ENCODE results near the gene OR7C2. TPM values are rescaled to one million over a fixed set of nuclear protein-coding genes. Genes with fewer than 3 reads are reported as not detected.

The OR7C2 gene
- total RNA-seq, 1 donor from 2014 or later, result not detected

DNA sequence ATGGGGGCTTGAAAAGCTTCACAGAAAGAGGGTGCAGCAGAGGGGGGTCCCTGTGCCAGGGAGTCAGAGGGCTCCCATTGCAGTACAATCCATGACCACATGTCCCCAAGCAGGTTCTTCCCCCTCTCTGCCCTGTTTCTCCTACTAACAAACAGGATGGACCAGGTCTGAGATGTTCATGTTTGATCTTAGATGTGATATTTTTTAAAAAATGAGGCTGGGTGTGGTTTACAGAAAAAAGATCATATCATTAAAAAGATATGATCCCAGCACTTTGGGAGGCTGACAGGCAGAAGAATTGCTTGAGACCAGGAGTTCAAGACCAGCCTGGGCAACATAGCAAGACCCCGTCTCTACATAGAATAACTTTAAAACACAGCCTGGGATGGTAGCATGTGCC lies 9.1 kb downstream of the OR7C2 start:
- H3K36me3 Mint-ChIP-seq, result no peaks in the 10 kb centered on the region
- no peak overlapping the region for H3K27ac Mint-ChIP-seq
- H3K27me3 Mint-ChIP-seq, result no peaks in the 10 kb centered on the region
- H3K9me3 Mint-ChIP-seq, result peaks cover 9% of the 10 kb centered on the region
- TF ChIP-seq, protein P1, sequence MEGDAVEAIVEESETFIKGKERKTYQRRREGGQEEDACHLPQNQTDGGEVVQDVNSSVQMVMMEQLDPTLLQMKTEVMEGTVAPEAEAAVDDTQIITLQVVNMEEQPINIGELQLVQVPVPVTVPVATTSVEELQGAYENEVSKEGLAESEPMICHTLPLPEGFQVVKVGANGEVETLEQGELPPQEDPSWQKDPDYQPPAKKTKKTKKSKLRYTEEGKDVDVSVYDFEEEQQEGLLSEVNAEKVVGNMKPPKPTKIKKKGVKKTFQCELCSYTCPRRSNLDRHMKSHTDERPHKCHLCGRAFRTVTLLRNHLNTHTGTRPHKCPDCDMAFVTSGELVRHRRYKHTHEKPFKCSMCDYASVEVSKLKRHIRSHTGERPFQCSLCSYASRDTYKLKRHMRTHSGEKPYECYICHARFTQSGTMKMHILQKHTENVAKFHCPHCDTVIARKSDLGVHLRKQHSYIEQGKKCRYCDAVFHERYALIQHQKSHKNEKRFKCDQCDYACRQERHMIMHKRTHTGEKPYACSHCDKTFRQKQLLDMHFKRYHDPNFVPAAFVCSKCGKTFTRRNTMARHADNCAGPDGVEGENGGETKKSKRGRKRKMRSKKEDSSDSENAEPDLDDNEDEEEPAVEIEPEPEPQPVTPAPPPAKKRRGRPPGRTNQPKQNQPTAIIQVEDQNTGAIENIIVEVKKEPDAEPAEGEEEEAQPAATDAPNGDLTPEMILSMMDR (conservative IDR thresholded peaks at IDR 0.05), result no peak
- H3K4me1 Mint-ChIP-seq (ENCODE audit: unreplicated experiment), result no peaks in the 10 kb centered on the region
- no peak for DNase-seq (ENCODE audit: extremely low spot score, unreplicated experiment)
- H3K4me3 Mint-ChIP-seq, result no peak overlapping the region

DNA sequence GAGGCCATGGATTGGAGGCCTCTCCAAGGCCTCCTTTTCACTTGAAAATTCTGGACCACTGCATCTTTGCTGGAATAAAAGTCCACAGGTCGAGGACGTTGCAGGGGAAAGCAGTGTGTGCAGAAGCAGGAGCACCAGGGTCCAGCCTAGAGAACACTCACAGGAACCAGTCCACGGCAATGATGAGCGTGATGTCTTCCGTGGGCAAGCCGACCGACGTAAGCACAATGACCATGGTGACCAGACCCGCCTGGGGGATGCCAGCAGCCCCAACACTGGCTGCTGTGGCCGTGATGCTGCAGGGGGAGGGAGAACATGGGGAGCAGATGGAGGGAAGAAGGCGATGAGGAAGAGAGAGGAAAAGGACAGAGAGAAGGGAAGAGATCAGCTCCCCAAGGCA lies 11.5 kb downstream of the OR7C2 start:
- DNase-seq (ENCODE audit: extremely low spot score, unreplicated experiment), result no peak
- Mint-ChIP-seq H3K27me3 (no peaks in the 10 kb centered on the region), H3K4me1 (ENCODE audit: unreplicated experiment) (no peaks in the 10 kb centered on the region), H3K9me3 (peaks cover 14% of the 10 kb centered on the region), H3K36me3 (no peaks in the 10 kb centered on the region), H3K27ac (no peak overlapping the region), H3K4me3 (no peak overlapping the region)
- TF ChIP-seq, protein P1 (conservative IDR thresholded peaks at IDR 0.05), result no peak

DNA sequence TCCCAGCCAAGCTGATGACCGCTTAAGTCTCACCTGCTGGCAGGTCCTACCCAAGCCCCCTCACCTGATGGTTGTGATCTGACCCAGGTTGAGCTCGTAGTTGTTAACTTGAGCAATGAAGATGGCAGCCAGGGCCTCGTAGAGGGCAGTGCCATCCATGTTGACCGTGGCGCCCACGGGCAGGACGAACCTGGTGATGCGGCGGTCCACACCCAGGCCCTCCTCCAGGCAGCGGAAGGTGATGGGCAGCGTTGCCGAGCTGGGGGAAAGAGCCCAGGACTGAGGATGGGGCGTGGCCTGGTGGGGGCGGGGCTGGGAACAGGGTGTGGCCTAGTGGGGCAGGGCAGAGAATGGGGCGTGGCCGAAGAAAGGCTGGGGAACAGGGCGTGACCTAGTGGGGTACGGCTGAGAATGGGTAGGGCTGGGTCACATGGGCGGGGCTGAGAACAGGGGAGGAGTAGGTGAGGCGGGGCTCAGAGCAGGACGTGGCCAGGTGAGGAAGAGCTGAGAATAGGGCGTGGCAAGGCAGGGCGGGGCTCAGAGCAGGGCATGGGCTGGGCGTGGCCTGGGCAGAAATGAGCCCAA lies 12.9 kb downstream of the OR7C2 start:
- TF ChIP-seq, protein P1 (conservative IDR thresholded peaks at IDR 0.05), result no peak
- DNase-seq (ENCODE audit: extremely low spot score, unreplicated experiment), result no peak

DNA sequence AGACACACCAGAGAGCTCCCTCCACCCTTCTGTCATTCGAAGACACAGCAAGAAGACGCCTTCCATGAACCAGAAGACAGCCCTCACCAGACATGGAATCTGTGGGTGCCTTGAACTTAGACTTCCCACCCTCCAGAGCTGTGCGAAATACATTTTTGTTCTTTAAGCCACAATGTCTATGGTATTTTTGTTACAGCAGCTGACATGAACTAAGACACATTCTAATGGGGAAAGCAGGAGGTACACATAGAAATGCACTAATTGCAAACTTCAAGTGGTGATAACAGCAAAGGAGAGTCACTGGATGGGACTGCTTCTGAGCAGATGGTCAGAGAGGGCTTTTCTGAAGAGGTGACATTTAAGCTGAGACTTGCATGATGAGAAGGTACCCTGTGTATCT lies 16.2 kb downstream of the OR7C2 start:
- peaks cover 18% of the 10 kb centered on the region for H3K9me3 Mint-ChIP-seq
- H3K36me3 Mint-ChIP-seq, result peaks cover 5% of the 10 kb centered on the region
- no peak for DNase-seq (ENCODE audit: extremely low spot score, unreplicated experiment)
- no peak overlapping the region for H3K27ac Mint-ChIP-seq
- no peaks in the 10 kb centered on the region for H3K27me3 Mint-ChIP-seq
- H3K4me1 Mint-ChIP-seq (ENCODE audit: unreplicated experiment), result no peaks in the 10 kb centered on the region
- TF ChIP-seq, protein P1 (conservative IDR thresholded peaks at IDR 0.05), result no peak
- H3K4me3 Mint-ChIP-seq, result no peak overlapping the region

More for the DNA sequence above, 12.9 kb downstream of the OR7C2 start:
- H3K4me3 Mint-ChIP-seq, result no peak overlapping the region
- H3K9me3 Mint-ChIP-seq, result peaks cover 14% of the 10 kb centered on the region
- no peaks in the 10 kb centered on the region for H3K36me3 Mint-ChIP-seq
- no peak overlapping the region for H3K27ac Mint-ChIP-seq
- H3K4me1 Mint-ChIP-seq (ENCODE audit: unreplicated experiment), result no peaks in the 10 kb centered on the region
- H3K27me3 Mint-ChIP-seq, result no peaks in the 10 kb centered on the region

DNA sequence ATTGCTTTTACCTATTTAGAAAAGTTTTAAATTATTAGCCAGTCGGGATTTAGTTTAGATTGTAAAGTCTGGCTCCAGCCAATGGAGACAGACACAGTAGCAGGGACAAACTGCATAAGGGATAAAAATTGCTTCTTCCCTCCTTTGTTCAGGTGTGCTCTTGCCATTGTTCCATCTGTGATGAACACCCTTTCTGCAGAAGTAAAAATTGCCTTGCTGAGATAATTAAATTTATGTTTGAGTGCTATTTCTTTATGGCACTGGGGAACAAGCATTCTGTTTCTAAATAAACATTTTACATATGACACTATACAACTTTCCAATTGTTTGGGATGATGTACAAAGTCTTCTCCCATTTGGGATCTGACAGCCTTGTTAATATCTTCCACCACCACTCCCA lies 18.0 kb downstream of the OR7C2 start:
- peaks cover 18% of the 10 kb centered on the region for H3K9me3 Mint-ChIP-seq
- H3K27me3 Mint-ChIP-seq, result no peaks in the 10 kb centered on the region
- H3K36me3 Mint-ChIP-seq, result peaks cover 8% of the 10 kb centered on the region
- TF ChIP-seq, protein P1 (conservative IDR thresholded peaks at IDR 0.05), result no peak
- H3K27ac Mint-ChIP-seq, result no peak overlapping the region
- no peaks in the 10 kb centered on the region for H3K4me1 Mint-ChIP-seq (ENCODE audit: unreplicated experiment)
- DNase-seq (ENCODE audit: extremely low spot score, unreplicated experiment), result no peak
- H3K4me3 Mint-ChIP-seq, result no peak overlapping the region
